BJ (cell line): ENCODE measurements around the gene DIP2B. TPM values are rescaled to one million over a fixed set of nuclear protein-coding genes. Genes with fewer than 3 reads are reported as not detected.

Source experiments
- CTCF ChIA-PET: fragments of 350-600 bp; formaldehyde crosslinking; extraction: SDS; loops from one replicate; lab custom pipeline; 2021; ENCODE audit warnings: antibody characterized with exemption, inconsistent platforms; lab: Yijun Ruan, JAX
- POLR2A ChIA-PET: fragments of 300-600 bp; sonication (Branson Sonifier 250); formaldehyde crosslinking; extraction: SDS; loops from one replicate; lab custom pipeline; 2021; ENCODE audit warnings: antibody characterized with exemption; lab: Charles Lee
- DNase-seq: peaks from one replicate; pipeline ENCODE4 v3.0.0-alpha.2; 2011; ENCODE audit warnings: low read depth
- H3K27me3 ChIP-seq: 2 replicates; pipeline ENCODE4 v1.6.0; 2011; ENCODE audit warnings: low read length; ENCODE audit not compliant: control insufficient read depth, insufficient read depth
- H3K36me3 ChIP-seq: 2 replicates; pipeline ENCODE4 v1.5.1; 2011; ENCODE audit warnings: low read length; ENCODE audit not compliant: control insufficient read depth, insufficient read depth
- H3K4me3 ChIP-seq: 2 replicates; pipeline ENCODE4 v1.5.1; 2011; ENCODE audit warnings: low read depth, mild to moderate bottlenecking, control low read depth, low read length
- polyA plus RNA-seq: library from polyadenylated mRNA; depleted of rRNA; stranded (reverse); fragments of >200 nt; gene quantifications from 2 replicates; pipeline ENCODE4 v1.2.3, GENCODE V29; 2011; rRNA removed
- small RNA-seq: library from RNA; depleted of rRNA; stranded (forward); fragments of <200 nt; gene quantifications from one replicate; pipeline ENCODE3, GENCODE V24; 2012; ENCODE audit warnings: low replicate concordance, low read depth; ENCODE audit not compliant: insufficient read length
- TF ChIP-seq, protein P1 (sequence below): IDR thresholded peaks from 2 replicates; pipeline ENCODE4 v1.5.1; 2011; ENCODE audit warnings: low read depth, mild to moderate bottlenecking, control low read depth, inconsistent platforms, low read length, moderate library complexity; ENCODE audit not compliant: insufficient read depth

Gene DIP2B
- polyA plus RNA-seq, 1 experiment: 13.2 TPM

DNA sequence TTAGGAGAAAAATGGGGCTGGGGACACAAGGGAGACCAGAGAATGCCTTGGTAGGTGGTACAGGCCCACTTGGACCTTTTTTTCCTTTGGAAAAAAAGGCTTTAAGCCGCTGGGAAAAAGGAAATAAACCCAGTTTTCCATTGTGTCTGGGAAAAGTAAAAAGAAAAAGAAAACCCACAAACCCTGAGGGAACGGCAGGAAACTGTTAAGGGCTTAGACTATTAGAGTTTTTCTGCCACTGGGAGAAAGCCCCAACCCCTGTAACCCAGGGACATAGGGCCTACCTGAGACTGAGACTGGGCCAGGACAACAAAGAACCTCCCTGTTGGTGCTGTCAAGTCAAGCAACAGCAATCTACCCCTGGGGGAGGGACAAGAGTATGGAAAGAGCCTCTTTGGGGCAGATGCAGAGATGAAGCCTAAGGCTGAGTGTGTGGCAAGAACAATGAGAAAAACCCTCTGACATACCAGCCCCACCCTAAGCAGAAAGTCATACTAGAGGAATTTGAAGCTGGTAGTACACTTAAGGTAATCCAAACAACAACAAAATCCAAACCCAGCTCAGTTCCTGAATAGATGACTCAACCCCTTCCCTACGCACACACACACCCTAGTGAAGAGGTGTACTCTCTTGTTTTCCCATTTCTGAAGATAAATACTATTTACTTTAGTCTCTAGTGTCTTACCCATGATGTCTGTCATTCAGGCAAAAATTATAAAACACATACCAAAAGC lies 281.9 kb downstream of the DIP2B start:
- H3K36me3 ChIP-seq: no peaks in the 10 kb centered on the region; the same call in 1 of the 2 replicates
- ChIA-PET CTCF (interaction anchor here (0.9 to 1.2 kb wide), 2 partner anchors 20 to 22 kb away, joined by 3 to 7 read pairs; no protein-coding TSS in a partner anchor), POLR2A (interaction anchor here (0.5 to 1.0 kb wide), 2 partner anchors 21 to 23 kb away, joined by 3 read pairs; partner anchors contain the start of gene ATF1)
- H3K27me3 ChIP-seq: no peaks in the 10 kb centered on the region
- H3K4me3 ChIP-seq: no peak overlapping the region
- DNase-seq: peak; percentile 94
- TF ChIP-seq, protein P1, sequence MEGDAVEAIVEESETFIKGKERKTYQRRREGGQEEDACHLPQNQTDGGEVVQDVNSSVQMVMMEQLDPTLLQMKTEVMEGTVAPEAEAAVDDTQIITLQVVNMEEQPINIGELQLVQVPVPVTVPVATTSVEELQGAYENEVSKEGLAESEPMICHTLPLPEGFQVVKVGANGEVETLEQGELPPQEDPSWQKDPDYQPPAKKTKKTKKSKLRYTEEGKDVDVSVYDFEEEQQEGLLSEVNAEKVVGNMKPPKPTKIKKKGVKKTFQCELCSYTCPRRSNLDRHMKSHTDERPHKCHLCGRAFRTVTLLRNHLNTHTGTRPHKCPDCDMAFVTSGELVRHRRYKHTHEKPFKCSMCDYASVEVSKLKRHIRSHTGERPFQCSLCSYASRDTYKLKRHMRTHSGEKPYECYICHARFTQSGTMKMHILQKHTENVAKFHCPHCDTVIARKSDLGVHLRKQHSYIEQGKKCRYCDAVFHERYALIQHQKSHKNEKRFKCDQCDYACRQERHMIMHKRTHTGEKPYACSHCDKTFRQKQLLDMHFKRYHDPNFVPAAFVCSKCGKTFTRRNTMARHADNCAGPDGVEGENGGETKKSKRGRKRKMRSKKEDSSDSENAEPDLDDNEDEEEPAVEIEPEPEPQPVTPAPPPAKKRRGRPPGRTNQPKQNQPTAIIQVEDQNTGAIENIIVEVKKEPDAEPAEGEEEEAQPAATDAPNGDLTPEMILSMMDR: no peak

DNA sequence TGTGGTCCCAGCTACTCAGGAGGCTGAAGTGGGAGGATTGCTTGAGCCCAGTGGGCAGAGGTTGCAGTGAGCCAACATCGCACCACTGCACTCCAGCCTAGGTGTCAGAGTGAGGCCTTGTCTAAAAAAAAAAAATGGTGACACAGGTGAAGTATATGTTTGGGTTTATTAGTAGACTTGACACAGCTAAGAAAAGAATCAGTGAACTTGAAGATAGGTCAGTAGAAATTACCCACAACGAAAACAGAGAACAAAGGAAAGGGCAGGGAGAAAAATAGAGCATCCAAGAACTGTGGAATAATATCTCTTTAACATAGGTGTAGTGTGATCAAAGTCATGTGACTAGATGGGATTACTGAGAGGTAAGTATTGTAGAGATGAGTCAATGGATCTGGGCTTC lies 282.8 kb downstream of the DIP2B start:
- no peaks in the 10 kb centered on the region for H3K36me3 ChIP-seq
- H3K4me3 ChIP-seq: no peak overlapping the region
- ChIA-PET POLR2A (no interaction called here), CTCF (interaction anchor here (0.6 to 1.7 kb wide), 3 partner anchors 23 to 689 kb away, joined by 3 to 7 read pairs (median 4); partner anchors contain the start of gene ATF1)
- TF ChIP-seq, protein P1: no peak
- DNase-seq: no peak
- H3K27me3 ChIP-seq: no peaks in the 10 kb centered on the region

DNA sequence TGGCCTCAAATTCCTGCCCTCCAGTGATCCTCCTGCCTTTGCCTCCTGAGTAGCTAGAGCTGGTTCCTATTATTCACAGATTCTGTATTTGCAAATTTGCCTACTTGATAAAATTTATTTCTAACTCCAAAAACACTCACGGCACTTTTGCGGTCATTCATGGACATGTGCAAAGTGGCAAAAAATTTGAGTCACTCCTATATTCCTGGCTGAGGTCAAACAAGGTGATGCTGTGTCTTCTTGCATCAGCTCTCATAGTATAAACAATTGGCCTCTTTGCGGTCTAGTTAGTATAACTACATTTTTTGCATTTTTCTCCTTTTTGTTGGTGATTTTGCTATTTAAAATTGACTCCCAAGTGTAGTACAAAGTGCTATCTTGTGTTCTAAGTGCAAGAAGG lies 283.8 kb downstream of the DIP2B start:
- H3K36me3 ChIP-seq: no peaks in the 10 kb centered on the region
- ChIA-PET CTCF (interaction anchor here (1.7 kb wide), 1 partner anchor 24 kb away, joined by 7 read pairs; the partner anchor contains the start of gene ATF1), POLR2A (no interaction called here)
- no peak overlapping the region for H3K4me3 ChIP-seq
- peak; percentile 94 for DNase-seq
- H3K27me3 ChIP-seq: no peaks in the 10 kb centered on the region
- TF ChIP-seq, protein P1: no peak

DNA sequence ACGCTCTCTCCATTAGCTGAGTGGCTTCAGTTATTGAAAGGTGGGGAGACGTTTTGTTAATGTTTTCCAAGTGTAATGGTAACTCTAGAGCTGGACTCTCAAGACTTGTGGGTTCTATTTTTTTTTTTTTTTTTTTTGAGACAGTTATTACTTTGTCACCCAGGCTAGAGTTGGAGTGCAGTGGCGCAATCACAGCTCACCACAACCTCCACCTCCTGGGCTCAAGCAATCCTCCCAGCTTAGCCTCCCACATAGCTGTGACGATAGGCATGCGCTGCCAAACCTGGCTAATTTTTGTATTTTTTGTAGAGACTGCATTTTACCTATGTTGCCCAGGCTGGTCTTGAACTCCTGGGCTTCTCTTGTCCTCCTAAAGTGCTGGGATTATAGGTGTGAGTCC lies 285.3 kb downstream of the DIP2B start:
- DNase-seq: no peak
- ChIA-PET CTCF (interaction anchor here (1.2 kb wide), 1 partner anchor 25 kb away, joined by 5 read pairs; no protein-coding TSS in a partner anchor), POLR2A (interaction anchor here (0.6 kb wide), 1 partner anchor 256 kb away, joined by 3 read pairs; no protein-coding TSS in a partner anchor)

More for the DNA sequence above, 285.3 kb downstream of the DIP2B start:
- Histone ChIP-seq H3K4me3 (no peak overlapping the region), H3K27me3 (no peaks in the 10 kb centered on the region), H3K36me3 (no peaks in the 10 kb centered on the region; the same call in 1 of the 2 replicates)
- TF ChIP-seq, protein P1: no peak

Small RNA genes lying within 50 kb of the gene (small RNA-seq; reads per million reads assigned to genes)
- gene RF00019 (not detected), gene RNU6-238P (not detected), gene RNU6-769P (not detected)

Other genes with a start within 250 kb of the DIP2B start
- gene LIMA1, start 221.5 kb upstream of the DIP2B start, polyA plus RNA-seq: 368 and 384 TPM in 2 replicates
- gene FAM186A, start 108.4 kb upstream of the DIP2B start, polyA plus RNA-seq: not detected in 2 replicates
- 10.1 and 18.0 TPM in 2 replicates for gene LARP4, start 104.1 kb upstream of the DIP2B start, polyA plus RNA-seq